Gastrocnemius medialis (tissue), 4 donors: ENCODE data around the gene SYNGR2. TPM values are rescaled to one million over a fixed set of nuclear protein-coding genes. Genes with fewer than 3 reads are reported as not detected.

Source experiments
- ATAC-seq, 2 donors: fragments of 150-250 bp; one replicate each; pipeline ENCODE4 v1.9.1; 2016
- DNase-seq, 2 donors: peaks; one replicate each; pipeline ENCODE4 v3.0.0-alpha.2; 2019
- H3K27ac ChIP-seq, 4 donors: fragments of 200-600 bp; sonication (generic); 1 replicate in 1 of 4; 2 replicates in 3 of 4; pipeline ENCODE4 v1.5.1; 2016 to 2018; ENCODE audit warnings: mild to moderate bottlenecking in 2 of 4, moderate library complexity in 1 of 4
- H3K27me3 ChIP-seq, 3 donors: fragments of 200-600 bp; sonication (generic) in 2 of 3; 1 replicate in 1 of 3; 2 replicates in 2 of 3; pipeline versions ENCODE4 v1.5.1 to v1.6.0; 2016 to 2019; ENCODE audit warnings: mild to moderate bottlenecking in 1 of 3, moderate library complexity in 1 of 3
- H3K36me3 ChIP-seq, 2 donors: fragments of 200-600 bp; sonication (generic) in 1 of 2; one replicate each; pipeline ENCODE4 v1.5.1; 2017 to 2018
- H3K4me1 ChIP-seq, 2 donors: fragments of 200-600 bp; sonication (generic) in 1 of 2; one replicate each; pipeline ENCODE4 v1.5.1; 2016 to 2017; ENCODE audit warnings: mild to moderate bottlenecking in 2 of 2
- H3K4me3 ChIP-seq, 4 donors: fragments of 200-600 bp; sonication (generic) in 3 of 4; 1 replicate in 1 of 4; 2 replicates in 3 of 4; pipeline ENCODE4 v1.5.1; 2016 to 2019; ENCODE audit warnings: mild to moderate bottlenecking in 2 of 4
- H3K9me3 ChIP-seq, 3 donors: fragments of 200-600 bp; sonication (generic) in 2 of 3; 1 replicate in 1 of 3; 2 replicates in 2 of 3; pipeline ENCODE4 v1.5.1; 2016 to 2019
- CTCF ChIP-seq, 5 experiments: fragments of 450-650 bp in 3 of 5; fragments of 200-600 bp in 2 of 5; sonication (generic) in 2 of 5; IDR thresholded peaks in 4 of 5; conservative IDR thresholded peaks in 1 of 5; 1 replicate in 4 of 5; 2 replicates in 1 of 5; pipeline ENCODE4 v1.5.1; 2016 to 2019; ENCODE audit warnings: antibody characterized with exemption in 5 of 5, mild to moderate bottlenecking in 3 of 5, moderate library complexity in 3 of 5
- POLR2A ChIP-seq, 2 donors: fragments of 450-650 bp; IDR thresholded peaks; one replicate each; pipeline ENCODE4 v1.6.1; 2017; ENCODE audit warnings: antibody characterized with exemption in 2 of 2, mild to moderate bottlenecking in 2 of 2, moderate library complexity in 2 of 2
- in situ Hi-C, 4 donors: fragments of 200-750 bp; cut with MboI; loops; one replicate each; pipeline versions ENCODE4 v1.15.0 to v1.8.0; 2017; ENCODE audit warnings: low sequenced_read_pairs in 4 of 4
- intact Hi-C: fragments of 100-400 bp; cut with DNase I; formaldehyde crosslinking; loops from one replicate; pipeline ENCODE4 v1.15.1; 2023; ENCODE audit warnings: low total_unique reads
- total RNA-seq, 4 donors: library from RNA; depleted of rRNA; stranded (reverse); fragments of >200 nt; gene quantifications; one replicate each; pipeline versions ENCODE4 v1.1.0 to v1.2.3, GENCODE V29; 2016

SYNGR2 gene
- total RNA-seq, 4 donors from 2014 or later: 104 to 218 (median 163) TPM

GRCh38 chr17:78173097-78173715 lies 4.8 kb downstream of the SYNGR2 start:
- H3K4me3 ChIP-seq: peak overlapping the region in 1 of 4 donors; percentile 14
- in situ Hi-C loops: no loop called here

GRCh38 chr17:78174346-78174869 lies 6.0 kb downstream of the SYNGR2 start:
- intact Hi-C loops: loop anchor here (1.0 kb wide), 1 partner anchor 13 kb away; the partner anchor contains the start of genes AFMID and TK1

More at GRCh38 chr17:78173097-78173715, 4.8 kb downstream of the SYNGR2 start:
- Histone ChIP-seq H3K4me1 (peaks cover 61 to 74% of the 10 kb centered on the region in 2 donors), H3K27me3 (no peaks in the 10 kb centered on the region), H3K9me3 (no peaks in the 10 kb centered on the region), H3K27ac (peak overlapping the region; percentile 88 to 96 (median 94)), H3K36me3 (peaks cover 0 to 15% of the 10 kb centered on the region in 2 donors)
- TF ChIP-seq POLR2A (IDR thresholded peaks at IDR 0.05): no peak
- no peak for TF ChIP-seq CTCF (IDR thresholded peaks at IDR 0.05 in 4 of 5, conservative IDR thresholded peaks at IDR 0.05 in 1 of 5)
- intact Hi-C loops: no loop called here
- peak; percentile 42 to 64 for DNase-seq
- peak; percentile 19 to 46 for ATAC-seq

GRCh38 chr17:78174870-78175642 lies 6.7 kb downstream of the SYNGR2 start:
- in situ Hi-C loops (loop anchor here in 1 of 4 donors (5.0 kb wide), 1 partner anchor 63 kb away; no protein-coding TSS in a partner anchor), intact Hi-C loops (loop anchor here (1.0 to 5.0 kb wide), 2 partner anchors 12 to 77 kb away; partner anchors contain the start of genes AFMID and TK1)
- Histone ChIP-seq H3K27ac (peak overlapping the region; percentile 88 to 96 (median 94)), H3K4me1 (peaks cover 65 to 69% of the 10 kb centered on the region in 2 donors), H3K4me3 (peak overlapping the region; percentile 24 to 37 (median 34)), H3K9me3 (no peaks in the 10 kb centered on the region), H3K27me3 (no peaks in the 10 kb centered on the region), H3K36me3 (peaks cover 0 to 15% of the 10 kb centered on the region in 2 donors)
- ATAC-seq: peak; percentile 28 to 34
- peak; percentile 45 to 79 for DNase-seq
- TF ChIP-seq CTCF (IDR thresholded peaks at IDR 0.05 in 4 of 5, conservative IDR thresholded peaks at IDR 0.05 in 1 of 5) (peak in 2 of 5 experiments; percentile 6 to 15), POLR2A (IDR thresholded peaks at IDR 0.05) (no peak)

More at GRCh38 chr17:78174346-78174869, 6.0 kb downstream of the SYNGR2 start:
- no peaks in the 10 kb centered on the region for H3K9me3 ChIP-seq
- TF ChIP-seq POLR2A (IDR thresholded peaks at IDR 0.05): peak; percentile 47 to 65
- peak; percentile 70 to 84 (median 80) for TF ChIP-seq CTCF (IDR thresholded peaks at IDR 0.05 in 4 of 5, conservative IDR thresholded peaks at IDR 0.05 in 1 of 5)
- peaks cover 0 to 15% of the 10 kb centered on the region in 2 donors for H3K36me3 ChIP-seq
- peak; percentile 43 to 61 for ATAC-seq
- in situ Hi-C loops: no loop called here
- peaks cover 63 to 69% of the 10 kb centered on the region in 2 donors for H3K4me1 ChIP-seq
- peak overlapping the region; percentile 24 to 37 (median 34) for H3K4me3 ChIP-seq
- peak overlapping the region; percentile 88 to 96 (median 94) for H3K27ac ChIP-seq
- peak; percentile 82 to 96 for DNase-seq
- no peaks in the 10 kb centered on the region for H3K27me3 ChIP-seq

GRCh38 chr17:78175643-78175981 lies 7.2 kb downstream of the SYNGR2 start:
- peak overlapping the region in 1 of 4 donors; percentile 35 for H3K4me3 ChIP-seq
- TF ChIP-seq CTCF (IDR thresholded peaks at IDR 0.05 in 4 of 5, conservative IDR thresholded peaks at IDR 0.05 in 1 of 5) (no peak), POLR2A (IDR thresholded peaks at IDR 0.05) (no peak)
- intact Hi-C loops: loop anchor here (5.0 kb wide), 1 partner anchor 77 kb away; no protein-coding TSS in a partner anchor
- H3K9me3 ChIP-seq: no peaks in the 10 kb centered on the region
- peaks cover 0 to 15% of the 10 kb centered on the region in 2 donors for H3K36me3 ChIP-seq
- DNase-seq (no peak), ATAC-seq (no peak)
- in situ Hi-C loops: loop anchor here in 1 of 4 donors (5.0 kb wide), 1 partner anchor 63 kb away; no protein-coding TSS in a partner anchor
- H3K27ac ChIP-seq: peak overlapping the region; percentile 88 to 96 (median 94)
- no peaks in the 10 kb centered on the region for H3K27me3 ChIP-seq
- peaks cover 68% of the 10 kb centered on the region in 2 donors for H3K4me1 ChIP-seq
